Skeletal muscle cell (primary cell): ENCODE data around the gene ZDHHC5.
"Not testable (repeated sequence)": the region's sequence is repeated elsewhere in the genome, so short reads cannot be mapped to it uniquely, and the experiment has no call there.

ENCODE experiments used
- DNase-seq: peaks from one replicate; pipeline ENCODE4 v3.0.0-alpha.2; 2010; ENCODE audit warnings: low read depth
- H3K4me3 ChIP-seq: 2 replicates; pipeline ENCODE4 v1.5.1; 2011; ENCODE audit warnings: low read depth, mild to moderate bottlenecking, control low read depth, low read length, moderate library complexity

Gene ZDHHC5

GRCh38 chr11:57657194-57658022 lies 10.5 kb upstream of the ZDHHC5 start, which contains the start of gene CLP1:
CLP1 (plus strand) TSS chr11:57657762; CDS start chr11:57659477, 1,715 bp downstream.
- H3K4me3 ChIP-seq = peak within 1 kb of the TSS; percentile 76
- peak; percentile 96 for DNase-seq

GRCh38 chr11:57658023-57658361 lies 9.9 kb upstream of the ZDHHC5 start:
- peak overlapping the region; percentile 76 for H3K4me3 ChIP-seq
- DNase-seq = no peak

GRCh38 chr11:57659669-57660068 lies 8.2 kb upstream of the ZDHHC5 start:
- no peak for DNase-seq
- no peak overlapping the region for H3K4me3 ChIP-seq

GRCh38 chr11:57662893-57663292 lies 5.0 kb upstream of the ZDHHC5 start:
- DNase-seq = no peak

GRCh38 chr11:57663975-57664374 lies 3.9 kb upstream of the ZDHHC5 start:
- no peak overlapping the region for H3K4me3 ChIP-seq

More at GRCh38 chr11:57662893-57663292, 5.0 kb upstream of the ZDHHC5 start:
- H3K4me3 ChIP-seq = no peak overlapping the region

GRCh38 chr11:57667117-57667735 lies 688 bp upstream of the ZDHHC5 start:
- peak overlapping the region; percentile 97 for H3K4me3 ChIP-seq
- DNase-seq = peak; percentile 98

More at GRCh38 chr11:57663975-57664374, 3.9 kb upstream of the ZDHHC5 start:
- no peak for DNase-seq

- no peak for DNase-seq
- peak overlapping the region; percentile 97 for H3K4me3 ChIP-seq
These were observed 494 bp downstream of the ZDHHC5 start for GRCh38 chr11:57668434-57668782.

- DNase-seq = no peak
- H3K4me3 ChIP-seq = no peak overlapping the region
These were observed 6.3 kb downstream of the ZDHHC5 start for GRCh38 chr11:57674251-57674650.

GRCh38 chr11:57675176-57675941 lies 7.4 kb downstream of the ZDHHC5 start:
- no peak overlapping the region for H3K4me3 ChIP-seq

GRCh38 chr11:57679396-57679795 lies 11.5 kb downstream of the ZDHHC5 start:
- DNase-seq = no peak
- H3K4me3 ChIP-seq = no peak overlapping the region

More at GRCh38 chr11:57675176-57675941, 7.4 kb downstream of the ZDHHC5 start:
- DNase-seq = no peak

DNA sequence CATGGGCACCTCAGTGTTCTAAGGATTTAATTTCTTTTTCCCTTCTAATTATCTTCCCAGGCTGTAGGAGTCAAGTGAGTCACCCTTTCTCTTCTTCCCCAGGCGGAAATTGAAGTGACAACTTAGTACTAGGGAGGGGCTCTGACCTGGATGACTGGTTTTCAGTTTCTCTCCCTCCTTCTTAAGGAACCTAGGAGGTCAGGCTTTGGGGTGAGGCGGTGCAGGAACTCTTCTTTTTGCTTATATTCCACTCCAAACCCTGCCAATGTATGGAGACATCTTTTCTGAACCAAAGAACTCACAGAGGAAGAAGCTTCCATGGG lies 12.6 kb downstream of the ZDHHC5 start:
- DNase-seq = no peak
- H3K4me3 ChIP-seq = no peak overlapping the region

DNA sequence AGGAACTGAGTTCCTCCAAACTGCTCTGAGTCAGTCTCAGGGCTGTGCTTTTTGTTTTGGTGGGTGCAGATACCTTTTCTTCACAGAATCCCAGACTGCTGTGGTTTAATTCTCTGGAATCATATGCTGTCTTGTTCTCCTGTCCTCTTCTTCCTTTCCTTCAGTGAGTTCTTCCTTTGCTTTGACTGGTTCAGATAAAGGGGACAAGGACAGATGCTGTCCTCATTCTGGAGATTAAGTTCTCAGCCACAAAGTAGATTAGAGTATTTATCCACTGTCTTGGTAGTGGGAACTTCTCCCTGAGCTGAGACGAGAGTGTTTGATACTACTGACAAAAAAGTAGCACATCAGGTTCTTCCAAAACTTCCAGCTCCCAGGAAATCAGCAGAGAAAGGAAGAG lies 13.3 kb downstream of the ZDHHC5 start:
- DNase-seq = no peak
- no peak overlapping the region for H3K4me3 ChIP-seq

GRCh38 chr11:57690474-57690873 lies 22.6 kb downstream of the ZDHHC5 start:
- DNase-seq, H3K4me3 ChIP-seq: not testable (repeated sequence)

GRCh38 chr11:57698843-57699365 lies 31.0 kb downstream of the ZDHHC5 start:
- H3K4me3 ChIP-seq = no peak overlapping the region
- no peak for DNase-seq

DNA sequence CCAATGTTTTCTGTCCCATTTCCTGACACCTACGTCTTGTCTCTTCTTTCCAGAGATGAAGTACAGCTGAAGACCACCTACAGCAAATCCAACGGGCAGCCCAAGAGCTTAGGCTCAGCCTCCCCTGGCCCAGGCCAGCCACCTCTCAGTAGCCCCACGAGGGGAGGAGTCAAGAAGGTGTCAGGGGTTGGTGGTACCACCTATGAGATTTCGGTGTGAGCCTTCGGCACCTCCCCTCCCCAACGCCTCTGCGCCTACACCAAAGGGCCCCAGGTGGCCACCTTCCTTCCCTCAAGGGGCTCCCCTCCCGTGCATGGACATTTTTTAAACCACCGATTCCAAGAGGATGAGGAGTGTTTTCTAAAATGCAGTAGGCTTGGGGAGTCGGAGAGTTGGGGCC lies 31.9 kb downstream of the ZDHHC5 start:
- no peak for DNase-seq
- no peak overlapping the region for H3K4me3 ChIP-seq

GRCh38 chr11:57700425-57700824 lies 32.5 kb downstream of the ZDHHC5 start:
- H3K4me3 ChIP-seq = no peak overlapping the region
- no peak for DNase-seq

DNA sequence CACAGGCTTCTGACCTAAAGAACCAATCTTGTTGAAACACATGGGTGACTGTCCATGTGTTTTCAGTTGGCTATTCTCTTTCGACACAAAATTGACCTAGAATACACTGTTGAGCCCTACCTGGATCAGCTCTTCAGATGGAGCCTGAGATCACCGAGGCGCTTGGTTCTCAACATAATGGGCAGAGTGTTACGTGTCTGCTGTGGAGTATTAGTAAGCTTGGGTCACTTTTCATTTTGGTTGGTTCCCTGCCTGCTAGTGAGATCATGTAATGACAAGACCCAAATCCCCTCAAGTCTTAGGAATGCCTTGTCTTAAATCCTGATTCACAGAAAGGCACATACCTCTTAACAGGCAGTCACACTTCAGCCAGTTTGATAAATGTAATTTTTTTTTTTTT lies 35.4 kb downstream of the ZDHHC5 start:
- no peak for DNase-seq
- H3K4me3 ChIP-seq = no peak overlapping the region

DNA sequence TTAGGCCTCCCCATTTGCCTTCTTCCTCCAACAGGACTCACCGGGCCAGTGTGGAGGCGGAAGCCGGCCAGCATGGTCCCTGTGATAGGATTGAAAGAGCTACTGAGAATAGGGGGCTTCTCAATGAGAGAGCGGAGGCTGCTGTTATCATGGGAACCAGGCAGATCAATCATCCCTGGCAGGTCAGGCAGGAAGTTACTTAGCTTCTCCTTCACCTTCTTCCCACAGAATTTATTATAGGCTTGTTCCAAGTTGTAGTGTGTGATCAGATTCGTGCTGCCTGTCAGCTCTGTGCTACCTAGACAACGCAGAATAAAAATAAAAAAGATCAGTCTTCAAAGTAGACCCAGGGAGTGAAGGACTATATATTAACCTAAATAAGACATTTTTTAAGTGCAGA lies 37.0 kb downstream of the ZDHHC5 start:
- no peak overlapping the region for H3K4me3 ChIP-seq
- no peak for DNase-seq

GRCh38 chr11:57705432-57705831 lies 37.5 kb downstream of the ZDHHC5 start:
- DNase-seq, H3K4me3 ChIP-seq: not testable (repeated sequence)

DNA sequence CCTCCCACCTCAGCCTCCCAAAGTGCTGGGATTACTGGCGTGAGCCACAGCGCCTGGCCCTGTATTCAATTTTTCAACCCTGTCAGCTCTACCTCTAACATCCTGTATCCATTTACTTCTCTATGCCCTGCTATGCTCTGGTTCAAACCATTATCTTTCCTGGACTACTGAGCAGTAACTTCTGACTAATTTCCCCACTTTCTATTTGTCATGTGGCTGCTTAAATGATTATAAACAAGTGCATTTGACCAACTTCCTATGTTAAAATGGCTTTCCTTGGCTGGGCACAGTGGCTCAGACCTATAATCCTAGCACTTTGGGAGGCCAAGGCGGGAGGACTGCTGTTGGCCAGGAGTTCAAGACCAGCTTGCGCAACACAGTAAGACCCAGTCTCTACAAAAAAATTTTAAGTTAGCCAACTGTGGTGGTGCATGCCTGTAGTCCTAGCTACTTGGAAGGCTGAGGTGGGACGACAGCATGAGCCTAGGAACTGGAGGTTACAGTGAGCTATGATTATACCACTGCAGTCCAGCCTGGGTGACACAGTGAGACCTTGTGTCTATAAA lies 42.0 kb downstream of the ZDHHC5 start:
- DNase-seq = no peak
- no peak overlapping the region for H3K4me3 ChIP-seq
